HS-27A (cell line): ENCODE measurements around the gene CDH13.

Experiments used
- DNase-seq: peaks from one replicate; pipeline ENCODE4 v3.0.0-alpha.2; 2012; ENCODE audit warnings: low read depth, missing footprints

CDH13 gene

GRCh38 chr16:83771306-83771942 is 1144.7 kb downstream of the CDH13 start:
- no peak for DNase-seq

GRCh38 chr16:83772806-83773205 is 1146.0 kb downstream of the CDH13 start:
- DNase-seq, result no peak

- DNase-seq, result no peak
Measured at GRCh38 chr16:83774066-83774465, 1147.3 kb downstream of the CDH13 start.

GRCh38 chr16:83776944-83777343 is 1150.2 kb downstream of the CDH13 start:
- no peak for DNase-seq

GRCh38 chr16:83779886-83780285 is 1153.1 kb downstream of the CDH13 start:
- DNase-seq, result peak; percentile 19

GRCh38 chr16:83785455-83785854 is 1158.7 kb downstream of the CDH13 start:
- no peak for DNase-seq

- DNase-seq, result no peak
Measured at GRCh38 chr16:83789642-83790401, 1163.1 kb downstream of the CDH13 start.

- DNase-seq, result no peak
Measured at GRCh38 chr16:83791916-83792315, 1165.1 kb downstream of the CDH13 start.

- no peak for DNase-seq
Measured at GRCh38 chr16:83792391-83792790, 1165.6 kb downstream of the CDH13 start.

GRCh38 chr16:83793179-83793578 is 1166.4 kb downstream of the CDH13 start:
- DNase-seq, result no peak

GRCh38 chr16:83794860-83795554 is 1168.2 kb downstream of the CDH13 start:
- DNase-seq, result no peak

GRCh38 chr16:83797013-83797412 is 1170.2 kb downstream of the CDH13 start:
- no peak for DNase-seq

- no peak for DNase-seq
Measured at GRCh38 chr16:83799336-83799735, 1172.6 kb downstream of the CDH13 start.

- DNase-seq, result no peak
Measured at GRCh38 chr16:83802135-83802534, 1175.4 kb downstream of the CDH13 start.

GRCh38 chr16:83802554-83803205 is 1175.9 kb downstream of the CDH13 start:
- DNase-seq, result no peak

GRCh38 chr16:83803811-83804210 is 1177.0 kb downstream of the CDH13 start:
- DNase-seq, result no peak

GRCh38 chr16:83804366-83804765 is 1177.6 kb downstream of the CDH13 start:
- DNase-seq, result no peak

GRCh38 chr16:83806036-83806435 is 1179.3 kb downstream of the CDH13 start:
- no peak for DNase-seq

- no peak for DNase-seq
Measured at GRCh38 chr16:83806731-83807130, 1180.0 kb downstream of the CDH13 start.

- no peak for DNase-seq
Measured at GRCh38 chr16:83807327-83807709, 1180.5 kb downstream of the CDH13 start.

GRCh38 chr16:83807710-83808572 is 1181.2 kb downstream of the CDH13 start, which contains the start of gene HSBP1:
HSBP1 (plus strand) TSS chr16:83807978; CDS start chr16:83808077, 99 bp downstream.
- peak; percentile 82 for DNase-seq
